Measurements from ENCODE around the gene VSIG4. TPM values are rescaled to one million over a fixed set of nuclear protein-coding genes. Genes with fewer than 3 reads are reported as not detected.

Gene VSIG4
- total RNA-seq, 1 donor from 2014 or later, result 569 TPM

- Histone ChIP-seq H3K4me1 (peaks cover 8% of the 10 kb centered on the region), H3K27ac (no peak overlapping the region), H3K36me3 (no peaks in the 10 kb centered on the region), H3K27me3 (ENCODE audit: low read depth) (no peaks in the 10 kb centered on the region), H3K4me3 (no peak overlapping the region), H3K9me3 (no peaks in the 10 kb centered on the region)
- no peak for TF ChIP-seq CTCF (IDR thresholded peaks at IDR 0.05)
- no peak for DNase-seq
- intact Hi-C loops (cut with DNase I), result no loop called here
- no peak for ATAC-seq
These were observed 39.7 kb downstream of the VSIG4 start for GRCh38 chrX:66000178-66000577.

- no peaks in the 10 kb centered on the region for H3K36me3 ChIP-seq
- H3K27ac ChIP-seq, result no peak overlapping the region
- intact Hi-C loops (cut with DNase I), result no loop called here
- no peak for TF ChIP-seq CTCF (IDR thresholded peaks at IDR 0.05)
- H3K27me3 ChIP-seq (ENCODE audit: low read depth), result no peaks in the 10 kb centered on the region
- ATAC-seq (no peak), DNase-seq (no peak)
- no peak overlapping the region for H3K4me3 ChIP-seq
- H3K9me3 ChIP-seq, result no peaks in the 10 kb centered on the region
- H3K4me1 ChIP-seq, result peaks cover 2% of the 10 kb centered on the region
These were observed 40.2 kb downstream of the VSIG4 start for GRCh38 chrX:65999563-66000148.

DNA sequence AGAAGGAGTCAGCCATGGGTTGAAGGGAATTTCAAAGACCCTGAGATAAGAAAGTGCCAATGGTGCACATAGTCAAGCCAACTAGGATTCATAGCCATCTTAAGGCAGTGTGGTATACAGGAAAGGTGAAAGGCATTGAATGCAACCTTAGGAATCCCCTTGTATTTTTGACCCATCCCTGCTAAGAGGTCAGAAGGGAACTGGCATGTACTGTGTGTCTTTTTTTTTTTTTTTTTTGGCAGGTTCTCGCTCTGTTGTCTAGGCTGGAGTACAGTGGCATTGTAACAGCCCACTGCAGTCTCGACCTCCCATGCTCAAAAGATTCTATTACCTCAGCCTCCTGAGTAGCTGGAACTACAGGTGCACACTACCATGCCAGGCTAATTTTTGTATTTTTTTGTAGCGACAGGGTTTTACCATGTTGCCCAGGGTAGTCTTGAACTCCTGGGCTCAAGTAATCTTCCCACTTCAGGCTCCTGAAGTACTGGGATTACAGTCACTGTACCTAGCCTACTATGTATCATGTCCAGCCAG is 40.8 kb downstream of the VSIG4 start:
- ATAC-seq, result no peak

DNA sequence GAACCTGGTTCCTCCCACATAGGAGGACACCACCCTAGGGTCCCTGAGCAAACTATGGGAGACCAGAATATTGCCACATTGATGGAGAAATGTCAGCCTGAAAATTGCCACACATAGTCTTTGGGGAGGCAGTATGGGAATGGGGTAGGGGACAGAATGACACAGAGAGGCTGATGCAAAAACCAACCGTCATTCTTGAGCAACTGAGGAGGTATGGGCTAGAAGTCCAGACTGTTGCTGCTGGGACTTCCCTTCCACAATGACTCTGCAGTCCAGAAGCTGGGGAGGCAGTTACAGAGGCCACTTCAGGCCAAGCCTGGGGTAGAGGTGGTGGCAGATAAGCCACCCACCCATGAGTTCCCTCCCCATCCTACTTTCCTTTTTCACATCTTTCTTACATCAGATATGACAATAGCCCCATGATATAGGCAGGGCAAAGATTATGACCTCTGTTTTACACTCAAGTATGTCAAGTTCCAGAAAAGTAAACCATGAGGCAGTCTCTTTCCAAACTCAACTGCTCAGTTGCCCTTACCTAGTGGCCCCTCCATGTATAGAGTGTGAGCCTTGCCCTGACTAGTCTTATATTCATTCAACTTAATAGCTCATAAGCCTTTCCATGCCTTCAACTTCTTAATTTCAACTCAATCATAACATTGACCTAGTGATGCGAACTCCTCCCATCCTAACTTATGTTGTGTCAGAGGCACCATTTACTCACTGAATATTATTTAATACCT is 41.7 kb downstream of the VSIG4 start:
- no peaks in the 10 kb centered on the region for H3K27me3 ChIP-seq (ENCODE audit: low read depth)
- peak; percentile 54 for DNase-seq
- peak; percentile 80 to 90 for ATAC-seq
- H3K4me3 ChIP-seq, result no peak overlapping the region
- no peaks in the 10 kb centered on the region for H3K36me3 ChIP-seq
- H3K4me1 ChIP-seq, result no peaks in the 10 kb centered on the region
- no peak overlapping the region for H3K27ac ChIP-seq
- intact Hi-C loops (cut with DNase I), result no loop called here
- no peak for TF ChIP-seq CTCF (IDR thresholded peaks at IDR 0.05)
- H3K9me3 ChIP-seq, result no peaks in the 10 kb centered on the region

More for the DNA sequence above, 40.8 kb downstream of the VSIG4 start:
- no peak for TF ChIP-seq CTCF (IDR thresholded peaks at IDR 0.05)
- no peaks in the 10 kb centered on the region for H3K36me3 ChIP-seq
- no peaks in the 10 kb centered on the region for H3K9me3 ChIP-seq
- H3K4me3 ChIP-seq, result no peak overlapping the region
- no peaks in the 10 kb centered on the region for H3K4me1 ChIP-seq
- no peak overlapping the region for H3K27ac ChIP-seq
- intact Hi-C loops (cut with DNase I), result no loop called here
- H3K27me3 ChIP-seq (ENCODE audit: low read depth), result no peaks in the 10 kb centered on the region
- no peak for DNase-seq

- no peak for TF ChIP-seq CTCF (IDR thresholded peaks at IDR 0.05)
- no peaks in the 10 kb centered on the region for H3K36me3 ChIP-seq
- ATAC-seq (peak in 1 of 2 donors; percentile 16), DNase-seq (no peak)
- no peak overlapping the region for H3K27ac ChIP-seq
- H3K9me3 ChIP-seq, result no peaks in the 10 kb centered on the region
- no peak overlapping the region for H3K4me3 ChIP-seq
- no peaks in the 10 kb centered on the region for H3K27me3 ChIP-seq (ENCODE audit: low read depth)
- no peaks in the 10 kb centered on the region for H3K4me1 ChIP-seq
- intact Hi-C loops (cut with DNase I), result no loop called here
These were observed 45.1 kb downstream of the VSIG4 start for GRCh38 chrX:65994519-65995506.

Measured in lower lobe of right lung (tissue), 2 donors.